Measurements from ENCODE around the gene LIM2.

LIM2 gene

GRCh38 chr19:51365211-51365964 lies 22.4 kb downstream of the LIM2 start:
- peak in 1 of 2 experiments; percentile 31 for DNase-seq

- DNase-seq = no peak
Measured at GRCh38 chr19:51364200-51365106, 23.3 kb downstream of the LIM2 start.

GRCh38 chr19:51361239-51361638 lies 26.5 kb downstream of the LIM2 start:
- no peak for DNase-seq

- DNase-seq = no peak
Measured at GRCh38 chr19:51359294-51359693, 28.5 kb downstream of the LIM2 start.

GRCh38 chr19:51357952-51358351 lies 29.8 kb downstream of the LIM2 start:
- DNase-seq = no peak

GRCh38 chr19:51356159-51356801 lies 31.5 kb downstream of the LIM2 start:
- DNase-seq = no peak

- DNase-seq = no peak
Measured at GRCh38 chr19:51354742-51355148, 33.0 kb downstream of the LIM2 start.

GRCh38 chr19:51354103-51354741 lies 33.6 kb downstream of the LIM2 start:
- DNase-seq = no peak

GRCh38 chr19:51352783-51353360 lies 34.9 kb downstream of the LIM2 start:
- no peak for DNase-seq

- DNase-seq = no peak
Measured at GRCh38 chr19:51351266-51351990, 36.3 kb downstream of the LIM2 start.

GRCh38 chr19:51347209-51347928 lies 40.4 kb downstream of the LIM2 start:
- DNase-seq = no peak

GRCh38 chr19:51346742-51347141 lies 41.0 kb downstream of the LIM2 start:
- no peak for DNase-seq

- no peak for DNase-seq
Measured at GRCh38 chr19:51345076-51345620, 42.6 kb downstream of the LIM2 start.

- DNase-seq = no peak
Measured at GRCh38 chr19:51342631-51343569, 44.9 kb downstream of the LIM2 start.

- no peak for DNase-seq
Measured at GRCh38 chr19:51341976-51342580, 45.7 kb downstream of the LIM2 start, which contains the start of gene VSIG10L. Gene VSIG10L, minus strand, starts transcription at chr19:51342139. Its CDS starts 15 bp downstream, at chr19:51342124.

- DNase-seq = no peak
Measured at GRCh38 chr19:51341066-51341465, 46.7 kb downstream of the LIM2 start.

GRCh38 chr19:51339687-51340656 lies 47.8 kb downstream of the LIM2 start:
- peak; percentile 90 to 98 for DNase-seq

- DNase-seq = peak in 1 of 2 experiments; percentile 74
Measured at GRCh38 chr19:51339313-51339686, 48.5 kb downstream of the LIM2 start.

Measured in NCI-H526 (cell line).